Measurements from ENCODE around the gene RNPEPL1. TPM values are rescaled to one million over a fixed set of nuclear protein-coding genes. Genes with fewer than 3 reads are reported as not detected.
A peak's percentile ranks its signal among the peaks of the same experiment; 100 is the strongest.

The RNPEPL1 gene
- total RNA-seq, 1 experiment from 2014 or later, result 101 TPM

GRCh38 chr2:240586198-240586918 is 18.1 kb downstream of the RNPEPL1 start, which contains the start of gene CAPN10:
CAPN10 (plus strand) TSS chr2:240586734; CDS start chr2:240586912, 178 bp downstream.
- peak within 1 kb of the TSS; percentile 97 for H3K4me2 ChIP-seq
- peaks cover 40% of the 10 kb centered on the region for H3K4me1 ChIP-seq (replicated peaks; ENCODE audit: insufficient read depth)
- POLR2A ChIA-PET (ENCODE audit: unreplicated experiment), result interaction anchor here (0.6 to 2.4 kb wide), 7 partner anchors 21 to 274 kb away, joined by 3 to 48 read pairs (median 7); partner anchors contain the start of gene DUSP28
- BruUV-seq (replicated peaks), result no TSS peak
- H3K27me3 ChIP-seq (ENCODE audit: insufficient read depth, low read depth), result no peaks in the 10 kb centered on the region
- H3K79me2 ChIP-seq (ENCODE audit: low read depth), result peaks cover 81% of the 10 kb centered on the region
- H4K20me1 ChIP-seq (ENCODE audit: insufficient read depth), result peaks cover 23% of the 10 kb centered on the region
- no peaks in the 10 kb centered on the region; the same call in 1 of the 2 replicates for H3K36me3 ChIP-seq (ENCODE audit: low read depth)
- peak within 1 kb of the TSS; percentile 61 for H3K27ac ChIP-seq
- H3F3A ChIP-seq (ENCODE audit: insufficient read depth, low read depth), result peaks cover 26% of the 10 kb centered on the region; the same call in 1 of the 2 replicates
- no peak for TF ChIP-seq EZH2 (IDR thresholded peaks at IDR 0.05; ENCODE audit: low read depth)
- TF ChIP-seq CTCF (conservative IDR thresholded peaks at IDR 0.05), result no peak
- peak; percentile 93 to 100 for DNase-seq
- no peaks in the 10 kb centered on the region for H3K9me2 ChIP-seq (ENCODE audit: insufficient read depth)
- peak within 1 kb of the TSS; percentile 83 for H3K4me3 ChIP-seq
- CTCF ChIA-PET, result interaction anchor here (1.0 to 2.4 kb wide), 4 partner anchors 18 to 72 kb away, joined by 5 to 22 read pairs (median 8); no protein-coding TSS in a partner anchor
- intact Hi-C loops (cut with micrococcal nuclease; ENCODE audit: unreplicated experiment), result loop anchor here (1.0 kb wide), 1 partner anchor 25 kb away; no protein-coding TSS in a partner anchor
- no peaks in the 10 kb centered on the region for H3K9me3 ChIP-seq (ENCODE audit: insufficient read depth, low read depth)
- peak within 1 kb of the TSS; percentile 94 for H2AFZ ChIP-seq

- peak overlapping the region; percentile 83 for H3K4me3 ChIP-seq
- H3K9me3 ChIP-seq (ENCODE audit: insufficient read depth, low read depth), result no peaks in the 10 kb centered on the region
- CTCF ChIA-PET, result interaction anchor here (0.6 to 2.4 kb wide), 4 partner anchors 17 to 73 kb away, joined by 5 to 22 read pairs (median 10); no protein-coding TSS in a partner anchor
- TSS peak; percentile 52 for BruUV-seq (replicated peaks)
- peaks cover 73% of the 10 kb centered on the region for H3K79me2 ChIP-seq (ENCODE audit: low read depth)
- no peak overlapping the region for H3K27ac ChIP-seq
- H3K9me2 ChIP-seq (ENCODE audit: insufficient read depth), result no peaks in the 10 kb centered on the region
- peaks cover 32% of the 10 kb centered on the region for H3K4me1 ChIP-seq (replicated peaks; ENCODE audit: insufficient read depth)
- peaks cover 19% of the 10 kb centered on the region; the same call in 1 of the 2 replicates for H3F3A ChIP-seq (ENCODE audit: insufficient read depth, low read depth)
- POLR2A ChIA-PET (ENCODE audit: unreplicated experiment), result interaction anchor here (0.6 to 2.4 kb wide), 7 partner anchors 21 to 1050 kb away, joined by 3 to 48 read pairs (median 7); partner anchors contain the start of genes DUSP28 and THAP4
- peaks cover 22% of the 10 kb centered on the region for H4K20me1 ChIP-seq (ENCODE audit: insufficient read depth)
- no peaks in the 10 kb centered on the region for H3K36me3 ChIP-seq (ENCODE audit: low read depth)
- peak overlapping the region; percentile 97 for H3K4me2 ChIP-seq
- H2AFZ ChIP-seq, result peak overlapping the region; percentile 94
- TF ChIP-seq EZH2 (IDR thresholded peaks at IDR 0.05; ENCODE audit: low read depth) (no peak), CTCF (conservative IDR thresholded peaks at IDR 0.05) (no peak)
- no peaks in the 10 kb centered on the region for H3K27me3 ChIP-seq (ENCODE audit: insufficient read depth, low read depth)
- DNase-seq, result peak; percentile 57 to 62
- intact Hi-C loops (cut with micrococcal nuclease; ENCODE audit: unreplicated experiment), result loop anchor here (1.0 kb wide), 1 partner anchor 26 kb away; no protein-coding TSS in a partner anchor
These were observed 18.9 kb downstream of the RNPEPL1 start for GRCh38 chr2:240586919-240587800.
